Measurements from ENCODE around the gene NVL. TPM values are rescaled to one million over a fixed set of nuclear protein-coding genes. Genes with fewer than 3 reads are reported as not detected.

NVL gene
- polyA plus RNA-seq, 1 experiment: 13.2 TPM

DNA sequence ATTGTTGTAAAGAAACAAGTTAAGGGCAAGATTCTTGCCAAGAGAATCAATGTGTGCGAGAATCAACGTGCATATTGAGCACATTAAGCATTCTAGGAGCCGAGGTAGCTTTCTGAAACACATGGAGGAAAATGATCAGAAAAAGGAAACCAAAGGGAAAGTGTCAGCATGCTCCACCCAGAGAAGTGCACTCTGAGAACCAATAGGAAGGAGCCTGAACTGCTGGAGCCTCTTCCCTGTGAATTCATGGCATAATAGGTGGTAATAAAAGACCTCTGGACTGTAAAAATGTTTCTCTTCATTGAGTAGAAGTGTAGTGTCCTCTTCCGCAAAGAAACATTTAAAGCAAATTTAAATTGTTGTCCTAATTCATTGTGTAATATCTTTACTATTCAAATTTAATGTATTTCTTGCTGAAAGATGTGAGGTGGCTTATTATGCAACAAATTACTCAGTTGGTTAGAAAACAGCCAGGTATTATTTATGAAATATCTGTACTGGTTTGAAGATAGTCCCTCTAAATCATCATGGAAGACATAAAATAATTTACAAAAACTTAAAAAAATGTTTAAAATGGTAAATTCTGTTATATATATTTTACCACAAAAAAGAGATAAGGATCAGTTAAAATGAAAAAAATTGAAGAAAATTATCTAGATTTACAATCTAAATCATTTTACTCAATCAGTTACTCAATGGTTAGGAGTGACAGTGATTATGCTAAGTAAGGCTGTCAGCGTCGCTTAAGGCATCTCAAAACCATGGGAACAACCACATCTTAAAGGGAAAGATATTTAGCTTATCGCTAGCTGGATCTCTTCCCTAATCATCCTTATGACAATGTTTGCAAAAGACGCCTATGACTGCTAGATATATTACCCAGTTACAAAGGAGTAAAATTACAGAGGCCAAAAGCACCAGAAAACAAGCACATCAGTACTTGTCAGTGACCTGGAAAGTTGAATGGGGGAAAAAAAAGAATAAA lies 31.3 kb downstream of the NVL start:
- H3K4me3 ChIP-seq (ENCODE audit: low read depth, low read length): no peak overlapping the region
- CTCF ChIA-PET: interaction anchor here (0.6 kb wide), 2 partner anchors 14 to 22 kb away, joined by 3 to 4 read pairs; no protein-coding TSS in a partner anchor
- TF ChIP-seq CTCF (IDR thresholded peaks at IDR 0.05; ENCODE audit: insufficient read depth, low read depth, low read length): no peak
- H3K36me3 ChIP-seq (ENCODE audit: control insufficient read depth, insufficient read depth, low read length): peaks cover 9% of the 10 kb centered on the region
- H3K27me3 ChIP-seq (ENCODE audit: control insufficient read depth, insufficient read depth, low read length): no peaks in the 10 kb centered on the region
- POLR2A ChIA-PET: no interaction called here
- DNase-seq (ENCODE audit: low read depth): no peak

- H3K27me3 ChIP-seq (ENCODE audit: control insufficient read depth, insufficient read depth, low read length): no peaks in the 10 kb centered on the region
- peaks cover 4% of the 10 kb centered on the region for H3K36me3 ChIP-seq (ENCODE audit: control insufficient read depth, insufficient read depth, low read length)
- POLR2A ChIA-PET: no interaction called here
- DNase-seq (ENCODE audit: low read depth): no peak
- TF ChIP-seq CTCF (IDR thresholded peaks at IDR 0.05; ENCODE audit: insufficient read depth, low read depth, low read length): no peak
- no peak overlapping the region for H3K4me3 ChIP-seq (ENCODE audit: low read depth, low read length)
- CTCF ChIA-PET: no interaction called here
Measured at GRCh38 chr1:224294775-224295174, 35.2 kb downstream of the NVL start.

DNA sequence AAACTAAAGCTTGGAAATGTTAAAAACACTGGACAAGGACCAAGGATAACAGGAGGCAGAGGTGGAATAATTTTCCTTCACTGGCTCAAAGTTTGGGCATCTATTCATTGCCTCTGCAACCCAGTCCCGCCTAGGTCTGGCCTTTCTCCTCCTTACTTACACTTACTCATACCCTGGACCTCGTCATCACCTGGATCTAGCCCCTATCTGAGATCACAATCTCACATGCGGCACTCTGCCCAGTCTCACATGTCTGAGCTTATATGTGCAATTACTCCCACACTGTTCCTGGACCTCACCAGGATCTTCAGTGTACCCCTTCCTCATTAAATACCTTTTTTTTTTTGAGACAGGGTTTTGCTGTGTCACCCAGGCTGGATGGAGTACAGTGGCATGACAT lies 37.6 kb downstream of the NVL start:
- no peak overlapping the region for H3K4me3 ChIP-seq (ENCODE audit: low read depth, low read length)
- peaks cover 3% of the 10 kb centered on the region; the same call in 1 of the 2 replicates for H3K36me3 ChIP-seq (ENCODE audit: control insufficient read depth, insufficient read depth, low read length)
- ChIA-PET POLR2A (no interaction called here), CTCF (no interaction called here)
- H3K27me3 ChIP-seq (ENCODE audit: control insufficient read depth, insufficient read depth, low read length): no peaks in the 10 kb centered on the region
- no peak for DNase-seq (ENCODE audit: low read depth)
- no peak for TF ChIP-seq CTCF (IDR thresholded peaks at IDR 0.05; ENCODE audit: insufficient read depth, low read depth, low read length)

GRCh38 chr1:224289396-224289795 lies 40.6 kb downstream of the NVL start:
- no peaks in the 10 kb centered on the region for H3K27me3 ChIP-seq (ENCODE audit: control insufficient read depth, insufficient read depth, low read length)
- POLR2A ChIA-PET: no interaction called here
- no peak for DNase-seq (ENCODE audit: low read depth)
- TF ChIP-seq CTCF (IDR thresholded peaks at IDR 0.05; ENCODE audit: insufficient read depth, low read depth, low read length): no peak
- no peaks in the 10 kb centered on the region; the same call in 1 of the 2 replicates for H3K36me3 ChIP-seq (ENCODE audit: control insufficient read depth, insufficient read depth, low read length)
- no peak overlapping the region for H3K4me3 ChIP-seq (ENCODE audit: low read depth, low read length)
- CTCF ChIA-PET: no interaction called here

DNA sequence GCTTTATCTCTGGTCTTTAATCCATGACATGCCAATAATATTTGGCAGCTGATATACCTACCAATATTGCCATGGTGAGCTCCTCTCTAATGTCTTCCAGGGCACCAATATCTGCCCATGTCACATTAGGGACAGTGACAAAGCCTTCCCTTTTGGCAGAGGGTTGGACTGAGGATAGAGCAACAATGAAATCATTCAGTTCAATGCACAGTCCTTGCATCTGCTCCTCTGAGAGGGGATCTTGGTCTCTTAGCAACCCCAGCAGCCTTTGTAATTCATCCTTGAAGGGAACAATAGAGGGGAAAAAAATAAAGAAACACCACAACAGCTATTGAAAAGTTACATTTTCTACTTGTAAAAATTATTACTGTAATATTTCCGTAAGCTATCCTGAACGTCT lies 42.3 kb downstream of the NVL start:
- no peak for TF ChIP-seq CTCF (IDR thresholded peaks at IDR 0.05; ENCODE audit: insufficient read depth, low read depth, low read length)
- no peaks in the 10 kb centered on the region for H3K27me3 ChIP-seq (ENCODE audit: control insufficient read depth, insufficient read depth, low read length)
- no peak for DNase-seq (ENCODE audit: low read depth)
- POLR2A ChIA-PET: no interaction called here
- H3K36me3 ChIP-seq (ENCODE audit: control insufficient read depth, insufficient read depth, low read length): 0 out of 2 replicates have a peak, but pooled peaks cover 2% of the 10 kb centered on the region
- H3K4me3 ChIP-seq (ENCODE audit: low read depth, low read length): no peak overlapping the region
- CTCF ChIA-PET: interaction anchor here (1.0 kb wide), 1 partner anchor 103 kb away, joined by 3 read pairs; no protein-coding TSS in a partner anchor
